Effector memory CD4-positive, alpha-beta T cell (primary cell): ENCODE measurements around the gene KCTD12.

Experiments used
- DNase-seq, 3 donors: peaks; one replicate each; pipeline ENCODE4 v3.0.0-alpha.2; 2020
- H3K27ac ChIP-seq: 2 replicates; pipeline ENCODE4 v1.7.0; 2013; ENCODE audit warnings: mild to moderate bottlenecking, low read length, moderate library complexity; ENCODE audit not compliant: insufficient read depth, poor library complexity, severe bottlenecking
- H3K27me3 ChIP-seq: replicated peaks from 2 replicates; pipeline ENCODE4 v1.7.0; 2013; ENCODE audit warnings: mild to moderate bottlenecking, low read length; ENCODE audit not compliant: insufficient read depth, control insufficient read depth, poor library complexity, severe bottlenecking
- H3K36me3 ChIP-seq: 2 replicates; pipeline ENCODE4 v1.7.0; 2013; ENCODE audit warnings: mild to moderate bottlenecking, low read length, moderate library complexity; ENCODE audit not compliant: control insufficient read depth, insufficient read depth
- H3K4me1 ChIP-seq: 2 replicates; pipeline ENCODE4 v1.7.0; 2013; ENCODE audit warnings: low read length, mild to moderate bottlenecking; ENCODE audit not compliant: control insufficient read depth, insufficient read depth, poor library complexity, severe bottlenecking
- H3K4me3 ChIP-seq: 2 replicates; pipeline ENCODE4 v1.7.0; 2013; ENCODE audit warnings: low read length, low read depth, mild to moderate bottlenecking; ENCODE audit not compliant: insufficient read depth, poor library complexity, severe bottlenecking
- H3K9me3 ChIP-seq: 2 replicates; pipeline ENCODE4 v1.7.0; 2013; ENCODE audit warnings: mild to moderate bottlenecking, low read length, moderate library complexity; ENCODE audit not compliant: control insufficient read depth

Gene KCTD12

DNA sequence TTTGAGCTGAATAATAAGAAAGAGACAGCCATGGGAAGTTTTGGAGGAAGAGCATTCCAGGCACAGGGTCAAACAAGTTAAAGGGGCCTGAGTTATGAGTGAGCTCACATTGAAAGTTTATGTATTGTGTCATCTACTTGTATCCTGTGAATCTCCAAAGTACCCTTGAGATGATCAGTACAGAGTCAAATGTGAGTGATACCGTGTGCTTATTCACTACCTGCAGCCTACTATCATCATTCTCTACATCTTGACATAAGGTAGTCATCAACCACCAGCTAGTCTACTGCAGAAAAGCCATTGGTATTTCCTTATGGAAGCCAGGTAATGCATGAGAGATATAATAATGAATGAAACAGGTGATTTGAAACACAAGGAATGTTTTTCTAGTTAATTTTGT lies 3.0 kb upstream of the KCTD12 start:
- H3K27ac ChIP-seq, result no peak overlapping the region
- peaks cover 14% of the 10 kb centered on the region for H3K4me1 ChIP-seq
- H3K9me3 ChIP-seq, result no peaks in the 10 kb centered on the region
- H3K4me3 ChIP-seq, result no peak overlapping the region
- no peak for DNase-seq
- H3K36me3 ChIP-seq, result no peaks in the 10 kb centered on the region
- no peaks in the 10 kb centered on the region for H3K27me3 ChIP-seq

DNA sequence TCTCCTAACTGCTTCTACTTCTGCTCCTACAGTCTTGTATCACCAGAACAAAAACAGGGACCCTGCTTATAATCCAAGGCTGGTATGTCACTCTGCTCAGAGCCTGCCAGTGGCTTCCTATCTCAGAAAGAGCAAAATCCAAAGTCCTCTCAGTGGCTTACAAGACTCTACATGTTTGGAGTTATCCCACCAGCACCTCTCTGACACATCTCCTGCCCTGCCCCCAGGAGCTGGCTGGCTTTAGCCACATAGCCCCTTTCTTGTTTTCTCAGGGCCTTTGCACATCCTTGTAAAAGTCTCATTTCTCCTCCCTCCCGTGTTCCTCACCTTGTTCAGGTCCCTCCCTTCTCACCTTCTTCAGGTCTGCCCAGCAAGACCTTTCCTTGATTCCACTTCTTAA lies 2.2 kb upstream of the KCTD12 start:
- Histone ChIP-seq H3K9me3 (no peaks in the 10 kb centered on the region), H3K27me3 (no peaks in the 10 kb centered on the region), H3K36me3 (no peaks in the 10 kb centered on the region), H3K4me1 (peaks cover 15% of the 10 kb centered on the region), H3K4me3 (no peak overlapping the region), H3K27ac (no peak overlapping the region)
- DNase-seq, result no peak

DNA sequence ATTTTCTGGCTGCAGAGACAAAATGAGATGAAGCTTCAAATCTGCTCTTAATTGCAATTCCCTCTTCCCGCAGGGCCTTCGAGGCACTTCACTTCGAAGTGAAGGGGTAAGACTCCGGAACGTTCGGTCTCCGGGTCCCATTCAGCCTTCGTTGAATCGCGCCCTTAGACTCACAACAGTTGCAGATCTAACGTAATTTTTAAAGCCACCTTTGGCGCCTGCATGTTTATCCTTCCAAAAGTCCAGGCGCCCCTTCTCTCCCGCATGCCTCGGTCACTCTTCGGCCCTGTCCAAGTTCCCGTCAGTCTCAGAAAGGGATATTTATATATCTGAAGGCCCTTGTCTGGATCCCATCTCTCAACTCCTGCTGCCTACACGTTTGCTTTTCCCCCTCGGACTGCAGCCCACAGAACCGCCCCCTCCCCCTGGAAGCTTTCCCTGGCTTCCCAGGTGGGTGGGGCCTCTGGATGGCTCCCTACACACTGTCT lies 915 bp upstream of the KCTD12 start:
- peak overlapping the region; percentile 72 for H3K4me3 ChIP-seq
- no peaks in the 10 kb centered on the region for H3K36me3 ChIP-seq
- no peak for DNase-seq
- H3K27ac ChIP-seq, result no peak overlapping the region
- H3K4me1 ChIP-seq, result peaks cover 16% of the 10 kb centered on the region
- H3K9me3 ChIP-seq, result no peaks in the 10 kb centered on the region
- H3K27me3 ChIP-seq, result no peaks in the 10 kb centered on the region

DNA sequence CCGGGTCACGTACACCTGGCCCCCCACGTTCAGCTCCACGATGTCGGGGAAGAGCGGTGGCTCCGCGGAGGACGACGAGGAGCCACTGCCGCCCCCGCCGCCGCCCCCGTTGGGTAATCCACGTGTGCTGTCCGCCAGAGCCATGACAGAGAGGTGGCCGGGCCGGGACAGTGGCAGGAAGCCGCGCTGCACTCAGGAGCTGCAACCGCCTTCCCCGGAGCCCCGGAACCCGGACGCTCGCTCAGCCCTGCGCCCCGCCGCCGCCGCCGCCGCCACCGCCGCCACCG lies 257 bp downstream of the KCTD12 start:
- peak overlapping the region; percentile 31 for H3K27ac ChIP-seq
- peaks cover 16% of the 10 kb centered on the region for H3K4me1 ChIP-seq
- H3K36me3 ChIP-seq, result no peaks in the 10 kb centered on the region
- DNase-seq, result no peak
- peak overlapping the region; percentile 72 for H3K4me3 ChIP-seq
- no peaks in the 10 kb centered on the region for H3K27me3 ChIP-seq
- H3K9me3 ChIP-seq, result no peaks in the 10 kb centered on the region

DNA sequence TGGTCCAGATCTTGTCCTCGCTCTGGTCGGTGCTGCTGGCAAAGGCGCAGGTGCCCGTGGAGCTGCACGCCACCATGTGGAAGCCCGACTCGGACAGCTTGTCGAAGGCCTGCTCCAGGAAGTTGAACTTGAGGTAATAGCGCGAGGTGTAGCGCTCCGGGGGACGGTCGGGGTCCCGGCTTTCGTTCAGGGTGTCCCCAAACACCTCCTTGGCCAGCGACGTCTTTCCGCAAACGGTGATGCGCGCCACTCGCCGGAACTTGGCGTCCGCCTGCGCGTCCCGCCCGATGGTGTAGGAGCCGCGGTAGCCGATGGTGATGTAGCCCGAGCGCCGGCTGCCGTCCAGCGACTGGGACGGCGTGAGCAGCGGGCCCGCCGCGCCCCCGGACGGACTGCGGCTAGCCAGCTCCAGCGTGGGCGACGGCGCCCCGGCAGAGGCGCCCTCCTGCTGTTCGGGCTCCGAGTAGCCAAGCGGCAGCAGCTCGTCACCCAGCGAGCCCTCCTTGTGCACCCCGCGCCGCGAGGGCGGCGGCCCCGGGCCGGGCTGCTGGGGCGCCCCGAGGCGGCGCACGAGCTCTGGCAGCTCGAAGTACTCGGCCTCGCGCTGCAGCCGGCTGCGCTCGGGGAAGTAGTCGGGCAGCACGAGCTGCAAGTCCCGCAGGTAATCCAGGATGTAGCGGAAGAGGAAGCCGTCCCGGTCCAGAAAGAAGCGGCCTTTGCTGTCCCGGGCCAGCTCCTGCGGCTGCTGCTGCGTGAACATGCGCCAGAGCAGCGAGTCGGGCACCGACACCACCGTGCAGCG lies 801 bp downstream of the KCTD12 start:
- no peaks in the 10 kb centered on the region for H3K27me3 ChIP-seq
- H3K36me3 ChIP-seq, result no peaks in the 10 kb centered on the region
- no peaks in the 10 kb centered on the region for H3K9me3 ChIP-seq
- peak overlapping the region; percentile 72 for H3K4me3 ChIP-seq
- peak; percentile 1 to 24 (median 21) for DNase-seq
- H3K4me1 ChIP-seq, result peaks cover 16% of the 10 kb centered on the region
- peak overlapping the region; percentile 31 for H3K27ac ChIP-seq

DNA sequence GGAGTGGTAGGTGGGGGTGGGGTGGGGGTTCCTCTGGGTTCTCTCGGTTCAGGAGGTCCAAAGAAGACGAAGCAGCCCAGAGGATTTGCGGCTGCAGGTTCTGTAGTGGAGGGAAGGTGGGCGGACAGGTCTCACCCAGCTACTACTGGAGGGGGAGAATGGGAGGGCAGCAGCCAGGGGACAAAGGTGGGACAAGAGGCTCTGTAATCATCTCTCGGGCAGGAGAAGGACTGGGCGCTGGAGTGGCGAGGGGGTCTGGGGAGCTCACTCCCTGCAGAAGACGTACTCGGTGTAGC lies 1.4 kb downstream of the KCTD12 start:
- Histone ChIP-seq H3K27ac (peak overlapping the region; percentile 23), H3K4me3 (peak overlapping the region; percentile 72), H3K9me3 (no peaks in the 10 kb centered on the region), H3K36me3 (no peaks in the 10 kb centered on the region), H3K27me3 (no peaks in the 10 kb centered on the region), H3K4me1 (peaks cover 18% of the 10 kb centered on the region)
- no peak for DNase-seq

DNA sequence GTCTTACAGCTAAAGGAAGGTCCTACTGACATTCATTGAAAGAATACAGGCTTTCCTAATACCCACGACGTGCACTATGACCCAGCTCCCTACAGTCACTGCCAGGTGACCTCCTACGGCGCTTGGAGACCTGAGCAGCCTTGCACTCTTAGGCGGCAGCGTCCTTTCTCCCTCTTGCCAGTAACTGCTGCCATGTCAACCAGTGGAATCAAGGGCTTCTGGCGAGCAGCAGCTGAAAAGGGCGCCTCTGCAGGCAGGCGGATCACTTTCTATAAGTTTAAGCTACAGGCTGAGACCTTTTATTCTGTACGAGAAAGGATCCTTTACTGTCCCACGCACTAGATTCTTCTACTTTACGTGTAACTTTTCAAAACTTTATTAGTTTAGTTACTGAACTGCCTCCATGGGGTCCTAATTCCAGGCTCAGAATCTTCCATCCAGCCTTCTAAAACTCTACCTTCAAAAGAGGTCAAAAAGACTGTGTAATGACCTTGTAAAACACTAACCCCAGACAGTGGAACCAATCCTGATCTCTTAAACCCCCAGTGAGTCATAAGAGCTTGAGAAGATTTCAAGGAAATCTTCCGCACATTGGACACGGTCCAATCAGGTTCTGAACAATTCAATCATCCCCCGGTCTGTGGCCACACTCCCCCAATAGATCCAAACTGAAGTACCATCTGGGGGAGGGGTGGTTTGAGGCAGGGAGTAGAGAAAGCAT lies 1.9 kb downstream of the KCTD12 start:
- Histone ChIP-seq H3K9me3 (no peaks in the 10 kb centered on the region), H3K4me3 (peak overlapping the region; percentile 72), H3K27me3 (no peaks in the 10 kb centered on the region), H3K4me1 (peaks cover 22% of the 10 kb centered on the region), H3K36me3 (no peaks in the 10 kb centered on the region), H3K27ac (peak overlapping the region; percentile 23)
- DNase-seq, result no peak

DNA sequence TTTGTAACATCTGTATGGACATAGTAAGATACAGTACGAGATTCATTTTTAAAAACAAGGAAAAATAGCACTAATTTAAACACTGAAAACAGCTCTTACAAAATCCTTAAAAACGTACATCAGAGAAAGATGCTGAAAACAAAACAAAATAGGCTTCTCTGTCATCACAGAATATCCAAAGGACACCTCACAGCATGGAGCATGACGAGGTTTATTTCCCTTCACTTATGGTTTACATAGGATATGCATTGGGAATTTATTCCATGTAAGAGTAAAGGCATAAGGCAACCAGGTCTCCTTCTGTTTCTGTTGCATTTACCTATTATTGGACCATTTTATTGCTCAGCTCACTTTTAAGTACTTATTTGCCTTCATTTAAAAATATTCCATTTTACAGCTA lies 3.0 kb downstream of the KCTD12 start:
- peaks cover 22% of the 10 kb centered on the region for H3K4me1 ChIP-seq
- no peaks in the 10 kb centered on the region for H3K36me3 ChIP-seq
- DNase-seq, result no peak
- H3K9me3 ChIP-seq, result no peaks in the 10 kb centered on the region
- no peak overlapping the region for H3K27ac ChIP-seq
- H3K4me3 ChIP-seq, result no peak overlapping the region
- no peaks in the 10 kb centered on the region for H3K27me3 ChIP-seq

DNA sequence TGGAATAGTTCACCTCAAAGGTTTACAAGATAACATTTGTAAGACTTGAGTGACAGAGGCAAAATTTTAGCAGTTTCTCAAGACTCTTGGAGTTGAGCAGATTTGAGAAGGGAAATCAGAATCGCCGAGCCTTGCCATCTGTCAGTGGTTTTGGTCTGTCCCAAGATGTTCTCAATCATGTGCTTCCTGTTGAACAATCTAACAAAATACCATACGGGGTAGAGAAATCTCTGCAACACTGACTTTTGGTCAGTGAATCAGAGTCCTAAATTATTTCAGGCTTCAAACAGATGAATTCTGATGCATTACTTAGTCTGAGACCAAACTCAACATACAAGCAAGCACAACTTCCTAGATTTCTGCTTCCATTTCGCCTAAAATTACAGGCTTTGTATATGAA lies 3.8 kb downstream of the KCTD12 start:
- H3K9me3 ChIP-seq, result no peaks in the 10 kb centered on the region
- H3K4me3 ChIP-seq, result no peak overlapping the region
- DNase-seq, result no peak
- H3K27ac ChIP-seq, result no peak overlapping the region
- peaks cover 22% of the 10 kb centered on the region for H3K4me1 ChIP-seq
- no peaks in the 10 kb centered on the region for H3K36me3 ChIP-seq
- H3K27me3 ChIP-seq, result no peaks in the 10 kb centered on the region

DNA sequence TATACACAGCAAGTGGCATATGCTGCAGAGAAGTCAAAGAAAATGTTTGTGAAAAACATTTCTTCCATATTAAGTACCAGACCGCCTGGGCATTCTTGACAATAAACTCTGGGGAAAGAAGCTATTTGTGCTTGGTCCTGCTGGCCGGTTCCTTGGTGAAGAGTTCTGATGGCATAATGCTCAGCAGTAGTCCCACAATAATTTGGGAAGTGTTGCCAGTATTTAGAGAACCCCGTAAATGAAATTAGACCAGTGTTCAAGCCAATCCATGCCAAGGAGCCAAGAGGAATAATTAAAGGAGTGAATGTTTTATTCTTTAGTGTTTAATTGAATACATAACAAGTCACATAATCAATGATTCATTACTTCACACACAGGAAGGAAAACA lies 6.3 kb downstream of the KCTD12 start:
- no peaks in the 10 kb centered on the region for H3K9me3 ChIP-seq
- peak overlapping the region; percentile 18 for H3K27ac ChIP-seq
- no peak for DNase-seq
- H3K4me3 ChIP-seq, result no peak overlapping the region
- H3K36me3 ChIP-seq, result no peaks in the 10 kb centered on the region
- H3K27me3 ChIP-seq, result no peaks in the 10 kb centered on the region
- peaks cover 16% of the 10 kb centered on the region for H3K4me1 ChIP-seq
